GM19043 (cell line): Measurements from ENCODE around the gene OR52N5.

Experiments used
- ATAC-seq: cut with Tn5 transposase; IDR thresholded peaks from one replicate; pipeline ENCODE4 v1.9.1; 2021; ENCODE audit warnings: low read depth; ENCODE audit not compliant: unreplicated experiment

OR52N5 gene

DNA sequence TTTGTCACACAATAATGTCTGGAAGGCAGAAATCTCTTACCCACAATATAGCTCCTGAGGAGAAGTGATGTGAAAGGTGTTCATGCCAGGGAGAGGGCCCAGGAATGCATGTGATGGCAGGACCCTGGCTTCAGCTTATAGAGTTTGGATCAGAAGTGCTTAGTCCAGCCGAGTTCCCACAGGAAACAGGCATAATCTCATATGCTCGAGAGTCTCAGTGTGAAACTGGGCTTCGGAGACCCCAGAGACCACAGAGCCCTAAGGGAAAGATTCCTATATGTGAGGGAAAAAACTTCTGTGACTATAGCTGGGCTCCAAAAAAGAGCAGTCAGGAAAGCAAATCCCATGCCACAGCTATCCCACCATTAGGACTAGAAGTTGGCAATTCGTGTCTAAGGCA is at the start of gene OR52N5:
OR52N5 (minus strand) TSS at position 101 of the 400 bp plus-strand sequence. CDS start 4,721 bp downstream, outside the sequence.
- ATAC-seq: no peak

DNA sequence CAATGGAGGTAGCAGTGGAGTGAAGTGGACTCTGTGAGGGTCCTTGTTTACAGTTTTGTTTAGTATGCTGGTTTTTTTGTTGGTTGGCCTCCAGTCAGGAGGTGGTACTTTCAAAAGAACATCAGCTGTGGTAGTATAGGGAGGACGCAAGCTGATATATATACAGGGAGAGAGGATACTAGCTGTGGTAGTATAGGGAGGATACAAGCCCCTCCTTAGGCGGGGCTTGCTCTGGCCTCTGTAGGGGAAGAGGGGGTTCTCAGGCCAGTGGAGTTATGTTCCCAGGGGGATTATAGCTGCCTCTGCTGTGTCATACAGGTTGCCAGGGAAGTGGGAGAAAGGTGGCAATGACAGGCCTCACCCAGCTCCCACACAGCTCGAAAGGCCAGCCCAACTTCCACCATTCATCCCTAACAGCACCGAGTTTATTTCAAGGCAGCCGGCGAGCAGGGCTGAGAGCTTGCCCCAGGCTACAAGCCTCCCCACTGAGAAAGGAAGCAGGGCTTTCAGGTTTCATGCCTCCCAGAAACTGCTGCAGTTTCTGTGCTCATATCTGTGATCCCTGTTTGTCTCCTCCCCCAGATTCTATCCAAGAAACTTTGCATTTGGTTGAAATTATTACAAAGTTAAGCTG is 48.2 kb upstream of the OR52N5 start:
- ATAC-seq: no peak

DNA sequence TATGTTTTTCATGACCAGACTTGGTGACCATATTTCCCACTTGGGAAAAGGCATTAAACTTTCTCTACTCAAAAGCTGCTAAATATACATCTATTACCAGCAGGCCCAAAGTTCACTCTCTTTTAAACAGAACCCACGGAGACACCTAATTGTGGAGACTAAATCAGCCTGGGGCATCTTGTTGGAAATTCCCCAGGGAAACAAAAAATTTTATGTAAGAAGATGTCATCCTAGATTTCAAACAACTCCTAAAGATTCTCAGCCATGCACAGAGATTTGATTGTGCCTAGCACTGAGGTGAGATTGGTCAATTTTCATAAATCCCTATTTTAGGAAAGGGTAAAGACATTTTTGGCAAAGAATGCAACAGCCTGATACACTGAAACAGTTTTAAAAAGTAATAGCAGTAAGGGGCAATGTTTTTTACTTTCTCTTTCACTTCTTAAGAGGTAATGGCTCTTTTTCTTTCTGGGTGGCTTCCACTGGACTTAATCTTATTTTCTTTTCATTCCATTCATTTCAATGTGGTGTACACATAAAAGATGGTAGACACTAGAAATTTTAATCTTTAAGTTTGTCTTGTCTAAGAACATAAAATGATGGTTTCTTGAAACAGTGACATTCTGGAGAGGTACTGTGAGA is 35.2 kb upstream of the OR52N5 start:
- peak; percentile 64 for ATAC-seq

DNA sequence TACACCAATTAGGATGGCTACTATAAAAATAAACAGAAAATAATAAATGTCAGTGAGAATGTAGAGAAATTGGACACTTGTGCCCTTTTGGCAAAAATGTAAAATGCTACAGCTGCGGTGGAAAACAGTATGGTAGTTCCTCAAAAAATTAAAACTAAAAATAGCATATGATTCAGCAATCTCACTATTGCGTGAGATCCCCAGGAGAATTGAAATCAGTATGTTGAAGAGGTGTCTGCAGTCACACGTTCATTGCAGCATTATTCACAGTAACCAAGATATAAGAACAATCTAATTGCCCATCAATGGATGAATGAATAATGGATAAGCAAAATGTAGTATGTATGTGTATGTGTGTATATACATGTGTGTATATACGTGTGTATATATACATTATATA is 32.4 kb upstream of the OR52N5 start:
- ATAC-seq: no peak

DNA sequence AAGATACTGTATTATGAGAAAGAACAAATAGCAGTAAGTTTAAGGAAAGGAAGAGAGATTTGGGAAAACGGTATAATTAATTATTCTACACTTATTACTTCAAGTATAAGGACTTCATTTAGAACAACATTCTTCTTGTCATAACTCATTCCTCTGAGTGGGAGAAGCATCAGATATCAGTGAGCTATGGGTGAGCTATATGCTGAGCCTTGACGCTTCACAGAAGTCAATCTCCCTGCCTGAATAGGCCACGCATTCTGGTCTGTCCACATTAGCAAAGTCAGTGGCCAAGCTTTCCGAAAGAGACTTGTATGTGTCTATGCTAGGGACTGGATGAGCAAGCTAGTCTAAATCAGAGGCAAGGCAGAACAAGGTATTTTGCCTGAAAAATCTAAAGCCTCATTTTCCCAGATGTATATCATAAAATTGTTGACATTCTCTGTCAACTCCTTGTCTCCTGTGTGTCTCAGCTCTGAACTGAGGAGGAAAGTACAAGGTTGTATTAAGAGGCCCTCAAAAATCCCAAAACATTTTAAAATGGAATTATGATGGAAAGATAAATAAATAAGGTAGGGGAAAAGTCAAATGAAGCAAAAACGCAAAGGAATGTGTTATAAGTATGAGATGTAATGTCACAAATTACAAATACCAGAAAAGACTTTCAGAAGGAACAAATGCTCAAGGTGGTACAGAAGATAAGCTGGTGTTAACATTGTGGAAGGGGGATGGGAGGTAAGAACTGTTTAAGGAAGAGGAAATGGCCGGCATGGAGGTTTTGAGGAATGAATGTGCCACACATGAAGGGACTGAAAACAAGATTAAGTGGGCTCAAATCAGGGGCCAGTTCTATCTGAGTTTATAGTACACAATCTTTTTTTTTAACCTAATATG is 27.0 kb upstream of the OR52N5 start:
- no peak for ATAC-seq

DNA sequence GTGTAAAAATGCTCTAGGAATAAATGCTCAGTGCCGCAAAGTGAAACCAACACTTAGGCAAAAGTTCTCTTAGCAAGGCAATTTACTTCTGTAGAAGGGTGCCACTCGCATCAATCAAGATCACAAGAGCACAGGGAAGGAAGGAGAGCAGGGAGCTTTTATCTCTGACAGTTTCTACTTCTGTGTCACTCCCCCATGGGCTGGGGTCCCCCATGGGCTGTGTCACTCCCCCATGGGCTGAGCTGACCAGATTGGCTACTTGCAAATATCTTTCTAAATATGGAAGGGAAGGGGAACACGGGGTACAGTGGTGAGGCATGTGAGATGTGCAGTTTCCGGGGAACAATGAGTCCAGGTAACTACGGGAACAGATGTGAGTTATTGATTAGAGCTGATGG is 26.0 kb upstream of the OR52N5 start:
- ATAC-seq: peak; percentile 17

DNA sequence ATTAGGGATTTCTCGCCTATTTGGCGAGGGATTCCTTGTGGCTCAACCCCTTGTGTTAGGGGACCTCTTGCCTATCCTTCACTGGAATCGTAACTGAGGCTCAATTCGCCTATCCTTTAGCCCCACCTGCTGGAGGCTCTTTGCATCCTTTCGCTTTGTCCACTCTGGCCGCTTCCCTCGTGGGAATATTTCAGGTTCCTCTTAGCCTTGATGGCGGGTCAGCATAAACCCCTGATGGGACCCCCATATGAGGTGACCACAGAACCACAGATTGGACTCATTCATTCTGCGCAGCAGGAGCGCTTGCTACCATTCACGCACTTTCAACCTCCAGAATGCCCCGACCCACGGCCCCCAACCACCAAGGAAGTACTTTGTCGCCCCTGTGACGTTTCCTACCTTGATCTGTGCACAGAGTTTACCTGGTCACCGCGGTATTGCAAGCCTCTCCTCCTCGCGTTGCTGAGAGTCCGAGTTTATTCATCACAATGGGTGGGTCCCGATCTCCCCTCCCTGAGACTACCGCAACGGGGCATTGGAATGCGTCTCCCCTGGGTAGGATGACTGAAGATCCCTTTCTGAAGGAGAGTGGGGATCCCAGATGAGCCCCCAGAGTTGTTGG is 25.5 kb upstream of the OR52N5 start, which contains the start of gene OR52N2:
OR52N2 (plus strand) TSS at position 425 of the 622 bp plus-strand sequence. CDS start 11,412 bp downstream, outside the sequence.
- ATAC-seq: peak; percentile 85

DNA sequence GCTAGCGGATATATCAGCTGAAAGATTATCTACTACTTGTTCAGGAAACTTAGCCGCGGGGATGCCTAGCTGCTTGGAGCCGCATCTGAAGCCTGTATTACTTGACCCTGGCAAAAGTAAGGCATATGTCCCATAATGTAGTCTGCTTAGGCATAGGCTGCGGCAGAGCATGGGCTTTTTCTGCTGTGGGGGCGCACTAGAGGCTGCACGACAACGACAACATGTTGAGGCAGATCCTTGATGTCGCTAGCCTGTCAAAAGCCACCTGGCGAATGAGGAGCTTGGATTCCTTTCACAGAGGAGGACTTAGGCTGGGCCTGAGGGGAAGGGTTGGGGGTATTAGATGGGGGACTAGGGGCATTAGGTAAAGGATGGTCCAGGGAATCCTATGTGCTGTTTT is 24.4 kb upstream of the OR52N5 start:
- no peak for ATAC-seq

DNA sequence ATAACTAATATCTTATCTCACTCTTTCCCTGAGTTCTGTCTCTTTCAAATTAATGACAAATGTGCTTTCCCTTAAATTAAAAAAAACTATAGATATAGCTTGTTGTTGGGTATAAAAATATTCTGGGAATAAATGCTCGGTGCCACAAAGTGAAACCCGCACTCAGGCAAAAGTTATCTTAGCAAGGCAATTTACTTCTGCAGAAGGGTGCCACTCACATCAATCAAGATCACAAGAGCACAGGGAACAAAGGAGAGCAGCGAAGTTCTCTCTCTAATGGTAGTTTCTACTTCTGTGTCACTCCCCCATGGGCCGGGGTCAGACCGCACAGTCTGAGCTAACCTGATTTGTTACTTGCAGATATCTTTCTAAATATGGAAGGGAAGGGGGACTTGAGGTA is 20.8 kb upstream of the OR52N5 start:
- no peak for ATAC-seq

DNA sequence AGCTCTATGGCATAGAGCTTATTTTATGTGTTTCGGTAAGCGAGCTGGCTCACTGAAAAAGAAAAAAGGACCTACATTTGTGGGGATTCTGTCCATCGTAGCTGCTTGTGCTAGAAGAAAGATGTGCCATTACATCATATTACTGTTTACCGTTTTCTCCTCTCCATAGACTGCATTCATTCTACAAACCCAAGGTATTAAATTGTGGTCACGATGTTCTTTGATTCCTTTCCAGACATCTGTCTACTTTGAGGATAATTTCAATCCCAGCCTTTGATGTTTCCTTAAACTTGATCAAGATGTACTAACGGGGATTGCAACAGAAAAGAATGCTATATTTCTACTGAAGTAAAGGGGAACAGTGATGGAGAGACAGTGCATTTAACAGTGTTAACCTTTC is 13.4 kb upstream of the OR52N5 start:
- no peak for ATAC-seq

DNA sequence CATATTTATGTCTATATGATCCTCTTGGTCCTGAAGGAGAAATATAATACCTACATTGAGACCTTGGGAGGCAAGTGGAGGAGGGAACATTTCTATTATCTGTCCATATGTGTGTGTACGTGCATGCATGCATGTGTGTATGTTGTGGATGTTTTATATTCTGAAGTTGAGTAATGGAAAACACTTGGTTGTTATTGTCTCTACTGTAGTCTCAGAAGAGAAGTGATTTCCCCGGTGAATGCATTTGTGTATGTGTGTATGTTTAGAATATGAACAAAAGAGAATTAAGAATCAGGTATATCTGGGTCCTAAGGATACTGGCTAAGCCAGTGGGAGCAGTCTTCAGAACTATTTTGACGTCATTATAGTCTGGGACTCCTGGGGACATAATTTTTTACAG is 8.0 kb upstream of the OR52N5 start, which contains the start of gene OR52N1:
OR52N1 (minus strand) TSS at position 101 of the 400 bp plus-strand sequence. CDS start 2,449 bp downstream, outside the sequence.
- ATAC-seq: no peak

DNA sequence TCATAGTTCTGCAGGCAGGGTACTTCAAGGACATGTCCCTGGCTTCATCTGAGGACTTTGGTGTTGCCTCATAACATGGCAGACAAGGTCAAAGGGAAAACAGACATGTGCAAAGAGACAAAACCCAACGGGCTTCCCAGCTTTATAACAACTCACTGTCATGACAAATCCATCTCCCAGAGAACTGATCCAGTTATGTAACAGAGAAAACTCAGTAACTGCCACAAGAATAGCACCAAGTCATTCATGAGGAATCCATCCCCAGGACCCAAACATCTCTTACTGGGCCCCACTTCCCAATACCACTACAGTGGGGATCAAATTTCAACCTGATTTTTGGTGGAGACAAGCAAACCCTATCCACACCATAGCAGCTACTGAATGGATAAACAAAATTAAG is 16.1 kb downstream of the OR52N5 start:
- no peak for ATAC-seq

DNA sequence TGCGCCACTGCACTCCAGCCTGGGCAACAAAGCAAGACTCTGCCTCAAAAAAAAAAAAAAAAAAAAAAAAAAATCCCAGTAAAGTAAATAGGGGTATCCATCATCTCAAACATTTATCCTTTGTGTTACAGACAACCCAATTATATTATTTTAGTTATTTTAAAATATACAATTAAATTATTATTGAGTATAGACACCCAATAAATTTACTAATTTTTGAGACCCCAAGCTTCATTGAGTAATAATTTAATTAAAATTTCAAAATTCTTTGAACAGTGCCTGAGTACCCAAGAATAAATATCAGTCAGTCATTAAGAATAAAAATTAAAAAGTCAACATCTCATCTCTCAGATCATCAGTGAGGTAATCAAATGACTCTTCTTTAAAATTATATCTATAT is 29.2 kb downstream of the OR52N5 start, which contains the start of gene OR52N4:
OR52N4 (plus strand) TSS at position 301 of the 400 bp plus-strand sequence. CDS start 498 bp downstream, outside the sequence.
- no peak for ATAC-seq

DNA sequence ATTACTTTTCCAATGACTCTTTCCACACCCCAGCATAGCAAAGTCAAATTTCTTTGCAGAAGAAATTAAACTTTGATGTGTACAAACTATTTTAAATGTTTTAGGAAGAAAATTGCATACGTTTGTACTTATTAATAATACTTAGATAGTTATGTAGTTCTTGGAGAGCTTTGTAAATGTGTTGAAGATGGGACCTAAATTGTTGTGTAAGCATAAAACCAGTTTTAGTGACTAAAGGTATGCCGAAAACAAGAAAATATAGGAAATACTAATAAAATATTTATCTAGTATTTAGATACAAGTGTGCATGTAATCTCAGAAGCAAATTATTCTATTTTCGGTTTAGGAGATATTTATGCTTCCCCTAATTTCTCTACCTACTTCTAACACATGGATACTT is 33.3 kb downstream of the OR52N5 start:
- ATAC-seq: no peak

DNA sequence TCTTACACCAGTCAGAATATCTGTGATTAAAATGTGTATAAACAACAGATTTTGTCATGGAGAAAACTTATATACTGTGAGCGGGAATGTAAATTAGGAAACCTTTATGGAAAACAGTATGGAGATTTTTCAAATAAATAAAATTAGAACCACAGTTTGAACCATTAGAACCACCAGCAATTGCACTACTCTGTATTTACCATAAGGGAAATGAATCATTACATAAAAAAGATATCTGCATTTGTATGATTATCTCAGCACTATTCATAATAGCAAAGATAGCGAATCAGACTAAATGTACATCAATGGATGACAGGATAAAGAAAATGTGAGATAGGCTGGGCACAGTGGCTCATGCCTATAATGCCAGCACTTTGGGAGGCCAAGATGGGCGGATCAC is 36.5 kb downstream of the OR52N5 start:
- ATAC-seq: no peak

DNA sequence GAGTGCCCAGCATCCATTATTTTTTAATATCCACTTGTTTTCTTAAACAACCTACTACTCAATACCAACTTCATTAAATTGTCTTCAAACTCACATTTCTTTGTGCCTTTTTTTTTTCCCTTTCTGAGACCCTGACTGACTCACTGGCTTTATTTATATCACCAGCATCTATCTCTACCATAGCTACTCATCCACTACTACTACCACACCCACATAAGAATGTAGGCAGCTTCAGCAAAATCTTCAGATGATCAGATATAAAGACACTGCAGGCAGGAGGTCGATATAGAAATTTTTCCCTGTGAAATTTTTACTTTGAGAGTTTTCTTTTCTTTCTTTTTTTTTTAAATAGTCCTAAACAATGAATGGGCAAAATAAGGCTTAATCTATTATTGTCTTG is 44.7 kb downstream of the OR52N5 start:
- no peak for ATAC-seq

DNA sequence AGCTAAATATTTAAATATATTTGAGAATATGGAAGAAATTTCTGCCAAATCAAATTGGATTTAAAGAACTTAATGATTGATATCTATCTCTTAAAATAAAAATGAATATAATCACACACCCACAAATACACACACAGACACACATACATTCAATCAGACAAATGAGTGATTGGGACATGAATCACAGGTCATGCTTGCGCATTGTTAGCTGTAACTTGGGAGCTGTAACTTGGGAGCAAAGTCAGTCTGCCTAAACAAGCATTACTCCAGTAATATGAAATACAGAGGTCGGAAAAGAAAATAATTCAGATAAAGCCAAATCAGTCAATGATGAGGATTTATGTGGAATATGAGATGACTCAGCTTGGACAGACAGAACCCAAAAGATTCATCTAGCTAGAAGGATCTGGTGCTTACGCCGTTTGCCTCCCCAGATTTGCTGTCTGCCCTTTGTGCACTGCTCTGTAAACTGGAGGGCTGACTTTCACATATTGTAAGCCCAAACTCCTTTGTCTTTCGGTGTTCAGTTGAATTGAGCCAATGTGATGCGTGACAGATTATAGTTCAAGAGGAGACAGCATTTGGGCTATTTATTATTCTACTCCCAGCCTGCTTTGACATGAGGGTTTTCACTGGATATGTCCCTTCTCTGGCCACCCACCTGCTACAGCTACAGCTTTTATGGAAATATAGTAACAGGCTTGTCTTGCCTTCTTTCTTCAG is 45.3 kb downstream of the OR52N5 start:
- no peak for ATAC-seq

DNA sequence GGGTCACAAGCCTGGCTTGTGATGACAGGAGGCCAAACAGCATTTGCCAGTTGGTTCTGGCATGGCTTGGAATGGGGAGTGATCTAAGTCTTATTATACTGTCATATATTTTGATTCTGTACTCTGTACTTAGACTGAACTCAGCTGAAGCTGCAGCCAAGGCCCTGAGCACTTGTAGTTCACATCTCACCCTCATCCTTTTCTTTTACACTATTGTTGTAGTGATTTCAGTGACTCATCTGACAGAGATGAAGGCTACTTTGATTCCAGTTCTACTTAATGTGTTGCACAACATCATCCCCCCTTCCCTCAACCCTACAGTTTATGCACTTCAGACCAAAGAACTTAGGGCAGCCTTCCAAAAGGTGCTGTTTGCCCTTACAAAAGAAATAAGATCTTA is 46.1 kb downstream of the OR52N5 start:
- no peak for ATAC-seq

DNA sequence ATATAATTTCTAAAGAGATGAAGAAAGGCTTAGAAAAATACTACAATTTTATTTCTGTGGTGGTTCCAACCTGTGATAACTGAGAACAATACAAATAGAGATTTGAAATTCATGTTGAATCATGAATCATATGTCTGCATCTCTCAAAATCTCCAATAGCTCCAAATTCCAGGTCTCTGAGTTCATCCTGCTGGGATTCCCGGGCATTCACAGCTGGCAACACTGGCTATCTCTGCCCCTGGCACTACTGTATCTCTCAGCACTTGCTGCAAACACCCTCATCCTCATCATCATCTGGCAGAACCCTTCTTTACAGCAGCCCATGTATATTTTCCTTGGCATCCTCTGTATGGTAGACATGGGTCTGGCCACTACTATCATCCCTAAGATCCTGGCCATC is 46.8 kb downstream of the OR52N5 start, which contains the start of gene OR56B1:
OR56B1 (plus strand) TSS at position 53 of the 400 bp plus-strand sequence; CDS start at position 122, 69 bp downstream.
- no peak for ATAC-seq

DNA sequence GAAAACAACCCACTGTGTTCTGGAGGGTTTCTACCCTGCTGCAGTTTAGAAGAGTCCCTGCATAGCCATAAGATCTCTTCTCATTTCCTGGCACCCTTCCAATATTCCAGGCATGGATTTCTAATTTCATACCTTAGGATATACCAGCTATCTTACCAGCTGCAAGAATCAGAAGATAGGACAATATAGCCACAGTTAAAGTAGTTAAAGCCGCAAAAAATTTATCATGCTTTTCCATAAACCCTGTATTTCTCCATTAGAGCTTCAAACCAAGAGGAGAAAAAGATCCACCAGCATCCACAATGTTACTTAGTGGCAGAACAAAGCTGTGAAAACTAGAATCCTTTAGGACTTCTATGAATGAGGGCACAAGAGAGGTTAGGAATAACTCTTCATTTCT is 55.5 kb downstream of the OR52N5 start:
- ATAC-seq: no peak
